Bronchial epithelial cell (primary cell): ENCODE results near the gene PRSS23. TPM values are rescaled to one million over a fixed set of nuclear protein-coding genes. Genes with fewer than 3 reads are reported as not detected.
"Not testable (repeated sequence)": the region's sequence is repeated elsewhere in the genome, so short reads cannot be mapped to it uniquely, and the experiment has no call there.

Source experiments
- DNase-seq: peaks from one replicate; pipeline ENCODE4 v3.0.0-alpha.2; 2010; ENCODE audit warnings: low read depth
- FAIRE-seq: peaks from 2 replicates; lab custom pipeline; 2011; peaks lifted over from hg19 to GRCh38; lab: Jason Lieb, UNC
- H3K27me3 ChIP-seq: 2 replicates; pipeline ENCODE4 v1.5.1; 2011; ENCODE audit warnings: low read length; ENCODE audit not compliant: control insufficient read depth, insufficient read depth
- H3K36me3 ChIP-seq: 2 replicates; pipeline ENCODE4 v1.5.1; 2011; ENCODE audit warnings: low read length; ENCODE audit not compliant: control insufficient read depth, insufficient read depth
- H3K4me3 ChIP-seq: 2 replicates; pipeline ENCODE4 v1.5.1; 2011; ENCODE audit warnings: mild to moderate bottlenecking, low read depth, low read length, control low read depth
- total RNA-seq: library from RNA; depleted of rRNA; stranded (reverse); fragments of >200 nt; gene quantifications from 2 replicates; pipeline ENCODE4 v1.2.1, GENCODE V29; 2014
- TF ChIP-seq, protein P1 (sequence below): IDR thresholded peaks from 2 replicates; pipeline ENCODE4 v1.5.1; 2011; ENCODE audit warnings: mild to moderate bottlenecking, moderate library complexity, low read length, control low read depth, inconsistent platforms; ENCODE audit not compliant: insufficient read depth, severe bottlenecking

The PRSS23 gene
- total RNA-seq, 1 donor from 2014 or later, result 75.0 TPM

DNA sequence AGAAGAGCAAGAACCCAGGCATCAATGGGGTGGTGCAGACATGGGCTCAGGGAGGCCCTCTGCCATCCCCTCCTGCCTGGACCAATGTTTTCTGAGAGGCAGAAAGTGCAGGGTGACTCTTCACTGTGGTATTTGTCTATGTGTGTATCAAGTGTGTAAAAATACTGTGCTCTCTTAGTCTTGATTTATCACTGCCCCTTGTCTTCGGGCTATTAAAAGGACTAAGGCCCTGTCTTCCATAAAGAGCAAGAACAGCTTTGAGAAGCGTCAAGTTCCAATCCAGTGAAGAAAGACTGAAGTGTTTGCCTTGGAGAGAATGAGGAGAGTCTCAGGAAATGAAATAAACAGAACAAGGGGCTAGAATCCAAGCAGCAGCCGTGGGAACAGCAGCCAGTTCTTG is 14.4 kb downstream of the PRSS23 start:
- DNase-seq (peak; percentile 42), FAIRE-seq (no peak)
- Histone ChIP-seq H3K36me3 (no peaks in the 10 kb centered on the region), H3K4me3 (no peak overlapping the region), H3K27me3 (no peaks in the 10 kb centered on the region)
- TF ChIP-seq, protein P1, sequence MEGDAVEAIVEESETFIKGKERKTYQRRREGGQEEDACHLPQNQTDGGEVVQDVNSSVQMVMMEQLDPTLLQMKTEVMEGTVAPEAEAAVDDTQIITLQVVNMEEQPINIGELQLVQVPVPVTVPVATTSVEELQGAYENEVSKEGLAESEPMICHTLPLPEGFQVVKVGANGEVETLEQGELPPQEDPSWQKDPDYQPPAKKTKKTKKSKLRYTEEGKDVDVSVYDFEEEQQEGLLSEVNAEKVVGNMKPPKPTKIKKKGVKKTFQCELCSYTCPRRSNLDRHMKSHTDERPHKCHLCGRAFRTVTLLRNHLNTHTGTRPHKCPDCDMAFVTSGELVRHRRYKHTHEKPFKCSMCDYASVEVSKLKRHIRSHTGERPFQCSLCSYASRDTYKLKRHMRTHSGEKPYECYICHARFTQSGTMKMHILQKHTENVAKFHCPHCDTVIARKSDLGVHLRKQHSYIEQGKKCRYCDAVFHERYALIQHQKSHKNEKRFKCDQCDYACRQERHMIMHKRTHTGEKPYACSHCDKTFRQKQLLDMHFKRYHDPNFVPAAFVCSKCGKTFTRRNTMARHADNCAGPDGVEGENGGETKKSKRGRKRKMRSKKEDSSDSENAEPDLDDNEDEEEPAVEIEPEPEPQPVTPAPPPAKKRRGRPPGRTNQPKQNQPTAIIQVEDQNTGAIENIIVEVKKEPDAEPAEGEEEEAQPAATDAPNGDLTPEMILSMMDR, result no peak

GRCh38 chr11:86815726-86816125 is 15.4 kb downstream of the PRSS23 start:
- FAIRE-seq (peak; percentile 36), DNase-seq (peak; percentile 62)
- H3K27me3 ChIP-seq, result no peaks in the 10 kb centered on the region
- no peaks in the 10 kb centered on the region for H3K36me3 ChIP-seq
- H3K4me3 ChIP-seq, result no peak overlapping the region
- TF ChIP-seq, protein P1, result no peak

DNA sequence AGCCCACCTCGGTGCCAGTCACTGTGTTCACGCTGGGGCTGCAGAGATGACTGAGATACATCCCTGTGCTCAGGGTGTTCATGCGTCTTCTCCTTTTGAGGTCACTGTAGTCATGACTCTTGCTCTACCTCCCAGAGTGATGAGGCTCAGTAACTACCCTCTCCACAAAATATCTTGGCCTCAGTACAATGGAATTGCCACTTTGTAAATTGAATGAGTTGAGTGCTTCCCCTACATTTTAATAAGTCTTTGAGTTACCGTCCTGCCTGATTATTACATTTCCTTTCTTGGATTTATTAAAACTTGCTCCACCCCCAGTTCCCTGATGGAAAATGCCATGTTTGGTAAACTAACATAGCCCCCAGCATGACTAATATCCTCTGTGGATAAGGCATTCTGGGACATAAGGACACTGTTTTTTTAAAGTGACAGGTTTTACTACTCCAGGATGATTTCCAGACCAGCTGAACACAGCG is 15.9 kb downstream of the PRSS23 start:
- no peak for FAIRE-seq
- H3K27me3 ChIP-seq, result no peaks in the 10 kb centered on the region
- peak; percentile 30 for DNase-seq
- H3K4me3 ChIP-seq, result no peak overlapping the region
- no peaks in the 10 kb centered on the region for H3K36me3 ChIP-seq
- TF ChIP-seq, protein P1, result no peak

DNA sequence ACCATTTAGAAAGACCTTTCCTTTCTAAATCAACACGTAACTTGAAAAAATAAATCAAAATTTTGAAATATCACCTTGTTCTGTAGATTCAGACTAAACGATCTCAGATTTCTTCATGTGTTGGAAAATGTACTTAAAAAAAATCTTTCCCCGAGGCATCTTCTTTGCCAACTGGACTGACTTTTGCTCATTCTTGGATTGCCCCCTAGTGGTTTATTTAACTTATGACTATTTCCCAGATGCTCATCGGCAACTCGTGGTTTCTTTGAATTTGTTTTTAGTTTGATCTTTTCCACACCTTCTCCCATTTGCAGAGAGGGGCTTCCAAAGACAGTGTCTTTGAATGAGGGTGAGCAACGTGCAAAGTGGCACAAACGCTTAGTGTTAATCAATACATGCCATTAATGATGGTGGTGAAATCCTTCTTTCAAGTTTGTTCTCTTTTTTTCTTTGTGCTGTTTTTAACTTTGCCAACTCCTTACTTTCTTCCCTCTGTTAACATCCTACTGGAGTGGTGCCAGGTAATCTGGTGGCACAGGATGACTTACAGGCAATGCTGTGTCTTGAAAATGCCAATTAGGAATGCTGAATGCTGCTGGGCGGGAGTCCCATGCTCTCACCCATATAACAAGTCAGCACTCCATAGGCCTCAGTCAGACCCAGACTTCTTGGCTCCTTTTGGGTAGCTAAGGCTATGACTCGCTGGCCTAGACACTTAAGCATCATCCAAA is 18.3 kb downstream of the PRSS23 start:
- H3K36me3 ChIP-seq, result peaks cover 1% of the 10 kb centered on the region
- DNase-seq (peak; percentile 73), FAIRE-seq (no peak)
- no peaks in the 10 kb centered on the region for H3K27me3 ChIP-seq
- H3K4me3 ChIP-seq, result no peak overlapping the region
- TF ChIP-seq, protein P1, result peak; percentile 55

- not testable (repeated sequence) for H3K4me3 ChIP-seq, DNase-seq, H3K27me3 ChIP-seq, FAIRE-seq, H3K36me3 ChIP-seq
These were observed 23.8 kb downstream of the PRSS23 start for GRCh38 chr11:86824139-86824538.

- FAIRE-seq, H3K4me3 ChIP-seq, H3K27me3 ChIP-seq, H3K36me3 ChIP-seq, DNase-seq: not testable (repeated sequence)
These were observed 34.0 kb downstream of the PRSS23 start for GRCh38 chr11:86834376-86834775.

GRCh38 chr11:86844762-86845508 is 44.6 kb downstream of the PRSS23 start:
- not testable (repeated sequence) for H3K36me3 ChIP-seq, H3K4me3 ChIP-seq, FAIRE-seq, H3K27me3 ChIP-seq, DNase-seq
